Measurements from ENCODE around the gene ZDHHC13.

The ZDHHC13 gene

GRCh38 chr11:19156892-19157291, 39.9 kb downstream of the ZDHHC13 start:
- TF ChIP-seq CTCF (IDR thresholded peaks at IDR 0.05; ENCODE audit: extremely low read depth, missing control alignments): no peak
- no peak for DNase-seq (ENCODE audit: low spot score)

GRCh38 chr11:19160847-19161246, 43.9 kb downstream of the ZDHHC13 start:
- DNase-seq (ENCODE audit: low spot score): no peak
- no peak for TF ChIP-seq CTCF (IDR thresholded peaks at IDR 0.05; ENCODE audit: extremely low read depth, missing control alignments)

GRCh38 chr11:19161651-19162050, 44.7 kb downstream of the ZDHHC13 start:
- no peak for DNase-seq (ENCODE audit: low spot score)

GRCh38 chr11:19162951-19163505, 46.1 kb downstream of the ZDHHC13 start:
- no peak for DNase-seq (ENCODE audit: low spot score)

More at GRCh38 chr11:19161651-19162050, 44.7 kb downstream of the ZDHHC13 start:
- TF ChIP-seq CTCF (IDR thresholded peaks at IDR 0.05; ENCODE audit: extremely low read depth, missing control alignments): no peak

GRCh38 chr11:19163617-19164016, 46.6 kb downstream of the ZDHHC13 start:
- TF ChIP-seq CTCF (IDR thresholded peaks at IDR 0.05; ENCODE audit: extremely low read depth, missing control alignments): no peak
- no peak for DNase-seq (ENCODE audit: low spot score)

More at GRCh38 chr11:19162951-19163505, 46.1 kb downstream of the ZDHHC13 start:
- no peak for TF ChIP-seq CTCF (IDR thresholded peaks at IDR 0.05; ENCODE audit: extremely low read depth, missing control alignments)

GRCh38 chr11:19164230-19164855, 47.4 kb downstream of the ZDHHC13 start:
- TF ChIP-seq CTCF (IDR thresholded peaks at IDR 0.05; ENCODE audit: extremely low read depth, missing control alignments): no peak
- DNase-seq (ENCODE audit: low spot score): no peak

GRCh38 chr11:19164881-19165280, 47.9 kb downstream of the ZDHHC13 start:
- no peak for TF ChIP-seq CTCF (IDR thresholded peaks at IDR 0.05; ENCODE audit: extremely low read depth, missing control alignments)
- no peak for DNase-seq (ENCODE audit: low spot score)

All from GM20000 (cell line).